ENCODE measurements around the gene STX16. TPM values are rescaled to one million over a fixed set of nuclear protein-coding genes. Genes with fewer than 3 reads are reported as not detected.

STX16 gene
- total RNA-seq, 1 experiment from 2014 or later, result 97.0 TPM

- Mint-ChIP-seq H3K9me3 (ENCODE audit: unreplicated experiment) (no peaks in the 10 kb centered on the region), H3K4me3 (ENCODE audit: unreplicated experiment) (no peak overlapping the region), H3K36me3 (ENCODE audit: insufficient read depth, unreplicated experiment) (peaks cover 10% of the 10 kb centered on the region), H3K4me1 (ENCODE audit: low read depth, unreplicated experiment) (no peaks in the 10 kb centered on the region), H3K27me3 (ENCODE audit: insufficient read depth, unreplicated experiment) (no peaks in the 10 kb centered on the region), H3K27ac (ENCODE audit: unreplicated experiment) (no peak overlapping the region)
- DNase-seq, result no peak
- intact Hi-C loops (cut with micrococcal nuclease; ENCODE audit: unreplicated experiment), result no loop called here
- Histone ChIP-seq H3K9me3 (no peaks in the 10 kb centered on the region), H3K4me1 (no peaks in the 10 kb centered on the region), H3K27me3 (replicated peaks; ENCODE audit: control insufficient read depth, insufficient read depth, low read length) (no peaks in the 10 kb centered on the region), H3K36me3 (ENCODE audit: control insufficient read depth, insufficient read depth, low read length) (no peaks in the 10 kb centered on the region), H3K4me3 (ENCODE audit: low read depth, low read length) (no peak overlapping the region)
- ChIA-PET CTCF (interaction anchor here (0.9 kb wide), 1 partner anchor 13 kb away, joined by 3 read pairs; no protein-coding TSS in a partner anchor), POLR2A (no interaction called here)
- no peak for TF ChIP-seq CTCF (IDR thresholded peaks at IDR 0.05; ENCODE audit: insufficient read depth in 1 of 2, low read depth in 1 of 2, low read length in 1 of 2, severe bottlenecking in 1 of 2, unreplicated experiment in 1 of 2)
- BruUV-seq (replicated peaks), result no TSS peak
These were observed 56.0 kb downstream of the STX16 start for GRCh38 chr20:58706975-58707681.

GRCh38 chr20:58707770-58708169 lies 56.7 kb downstream of the STX16 start:
- no peak overlapping the region for H3K4me3 ChIP-seq (ENCODE audit: low read depth, low read length)
- POLR2A ChIA-PET, result no interaction called here
- no peak for TF ChIP-seq CTCF (IDR thresholded peaks at IDR 0.05; ENCODE audit: insufficient read depth in 1 of 2, low read depth in 1 of 2, low read length in 1 of 2, severe bottlenecking in 1 of 2, unreplicated experiment in 1 of 2)
- H3K4me1 ChIP-seq, result no peaks in the 10 kb centered on the region
- Mint-ChIP-seq H3K27ac (ENCODE audit: unreplicated experiment) (no peak overlapping the region), H3K4me3 (ENCODE audit: unreplicated experiment) (no peak overlapping the region), H3K9me3 (ENCODE audit: unreplicated experiment) (no peaks in the 10 kb centered on the region), H3K27me3 (ENCODE audit: insufficient read depth, unreplicated experiment) (no peaks in the 10 kb centered on the region), H3K4me1 (ENCODE audit: low read depth, unreplicated experiment) (no peaks in the 10 kb centered on the region), H3K36me3 (ENCODE audit: insufficient read depth, unreplicated experiment) (peaks cover 11% of the 10 kb centered on the region)
- no peaks in the 10 kb centered on the region for H3K36me3 ChIP-seq (ENCODE audit: control insufficient read depth, insufficient read depth, low read length)
- no peak for DNase-seq
- H3K27me3 ChIP-seq (replicated peaks; ENCODE audit: control insufficient read depth, insufficient read depth, low read length), result no peaks in the 10 kb centered on the region
- CTCF ChIA-PET, result no interaction called here
- intact Hi-C loops (cut with micrococcal nuclease; ENCODE audit: unreplicated experiment), result no loop called here
- H3K9me3 ChIP-seq, result no peaks in the 10 kb centered on the region
- BruUV-seq (replicated peaks), result no TSS peak

- no peak for DNase-seq
- CTCF ChIA-PET, result no interaction called here
- Histone ChIP-seq H3K4me3 (ENCODE audit: low read depth, low read length) (no peak overlapping the region), H3K4me1 (no peaks in the 10 kb centered on the region), H3K9me3 (no peaks in the 10 kb centered on the region), H3K36me3 (ENCODE audit: control insufficient read depth, insufficient read depth, low read length) (no peaks in the 10 kb centered on the region), H3K27me3 (replicated peaks; ENCODE audit: control insufficient read depth, insufficient read depth, low read length) (no peaks in the 10 kb centered on the region)
- POLR2A ChIA-PET, result no interaction called here
- no peak overlapping the region for H3K4me3 Mint-ChIP-seq (ENCODE audit: unreplicated experiment)
- TF ChIP-seq CTCF (IDR thresholded peaks at IDR 0.05; ENCODE audit: insufficient read depth in 1 of 2, low read depth in 1 of 2, low read length in 1 of 2, severe bottlenecking in 1 of 2, unreplicated experiment in 1 of 2), result no peak
- intact Hi-C loops (cut with micrococcal nuclease; ENCODE audit: unreplicated experiment), result no loop called here
- H3K4me1 Mint-ChIP-seq (ENCODE audit: low read depth, unreplicated experiment), result no peaks in the 10 kb centered on the region
- no peak overlapping the region for H3K27ac Mint-ChIP-seq (ENCODE audit: unreplicated experiment)
- BruUV-seq (replicated peaks), result no TSS peak
- H3K27me3 Mint-ChIP-seq (ENCODE audit: insufficient read depth, unreplicated experiment), result no peaks in the 10 kb centered on the region
- H3K36me3 Mint-ChIP-seq (ENCODE audit: insufficient read depth, unreplicated experiment), result peaks cover 13% of the 10 kb centered on the region
- no peaks in the 10 kb centered on the region for H3K9me3 Mint-ChIP-seq (ENCODE audit: unreplicated experiment)
These were observed 57.3 kb downstream of the STX16 start for GRCh38 chr20:58708246-58708931.
